HepG2 (cell line): Measurements from ENCODE around the gene ANXA11. TPM values are rescaled to one million over a fixed set of nuclear protein-coding genes. Genes with fewer than 3 reads are reported as not detected.

Experiments
- ATAC-seq: fragments of 200-7000 bp; cut with Tn5 transposase; 3 replicates; pipeline ENCODE4 v1.9.1; 2020; ENCODE audit warnings: mild to moderate bottlenecking, moderate library complexity
- BruUV-seq: library from RNA; stranded (reverse); fragments of 400-500 nt; replicated peaks from 2 replicates; lab custom pipeline; 2021; lab: Mats Ljungman, UMichigan
- CTCF ChIA-PET: fragments of 300-600 bp; formaldehyde crosslinking; extraction: SDS; loops from one replicate; lab custom pipeline; 2021; ENCODE audit warnings: low total read pairs, inconsistent platforms, low intra/inter-chr PET ratio; lab: Yijun Ruan, JAX
- POLR2A ChIA-PET: fragments of 350-600 bp; sonication (Branson Sonifier 250); formaldehyde crosslinking; loops from one replicate; lab custom pipeline; 2020; ENCODE audit warnings: antibody characterized with exemption, inconsistent platforms; lab: Yijun Ruan, JAX
- DNase-seq: peaks from one replicate; pipeline ENCODE4 v3.0.0-alpha.2; 2015; ENCODE audit warnings: low spot score
- FAIRE-seq: peaks from 3 replicates; lab custom pipeline; 2011; peaks lifted over from hg19 to GRCh38; lab: Jason Lieb, UNC
- H2AFZ ChIP-seq: one replicate; pipeline ENCODE4 v1.6.1; 2011; ENCODE audit warnings: low read length, inconsistent platforms
- H3K27ac ChIP-seq: fragments of 300-600 bp; 3 replicates; pipeline ENCODE4 v1.8.0; 2011; ENCODE audit warnings: mixed run types, mild to moderate bottlenecking, mixed read lengths, low read length, inconsistent platforms; ENCODE audit not compliant: insufficient read depth; ENCODE audit errors: extremely low read length
- H3K27me3 ChIP-seq, 2 experiments: fragments of 200-600 bp in 1 of 2; 2 replicates in 1 of 2; 3 replicates in 1 of 2; pipeline versions ENCODE4 v1.6.0 to v1.8.0; 2011; ENCODE audit warnings: low read length in 2 of 2, mild to moderate bottlenecking in 2 of 2, moderate library complexity in 2 of 2, inconsistent platforms in 1 of 2; ENCODE audit not compliant: insufficient read depth in 2 of 2, control insufficient read depth in 1 of 2
- H3K36me3 ChIP-seq, 2 experiments: fragments of 200-600 bp in 1 of 2; replicated peaks in 1 of 2; 2 replicates in 1 of 2; 3 replicates in 1 of 2; pipeline versions ENCODE4 v1.5.1 to v1.8.0; 2011; ENCODE audit warnings: low read length in 2 of 2, inconsistent platforms in 1 of 2; ENCODE audit not compliant: insufficient read depth in 2 of 2, control insufficient read depth in 1 of 2
- H3K4me1 ChIP-seq: 2 replicates; pipeline ENCODE4 v1.5.1; 2012; ENCODE audit warnings: low read length, inconsistent platforms; ENCODE audit not compliant: insufficient read depth
- H3K4me2 ChIP-seq: 2 replicates; pipeline ENCODE4 v1.6.0; 2011; ENCODE audit warnings: low read depth, low read length, inconsistent platforms
- H3K4me3 ChIP-seq, 3 experiments: fragments of 200-600 bp in 1 of 3; sonication (generic), shearing (Covaris generic) in 1 of 3; replicated peaks in 1 of 3; 2 replicates each; pipeline ENCODE4 v1.5.1; 2011 to 2016; ENCODE audit warnings: low read length in 3 of 3, inconsistent platforms in 2 of 3, low read depth in 2 of 3, mild to moderate bottlenecking in 2 of 3, control low read depth in 1 of 3, mixed read lengths in 1 of 3; ENCODE audit not compliant: insufficient read depth in 1 of 3
- H3K79me2 ChIP-seq: one replicate; pipeline ENCODE4 v1.6.1; 2011; ENCODE audit warnings: low read length, inconsistent platforms; ENCODE audit not compliant: insufficient read depth
- H3K9ac ChIP-seq: 2 replicates; pipeline ENCODE4 v1.6.0; 2011; ENCODE audit warnings: mild to moderate bottlenecking, low read depth, low read length, inconsistent platforms; ENCODE audit not compliant: insufficient read depth
- H3K9me3 ChIP-seq: 2 replicates; pipeline ENCODE4 v1.5.1; 2012; ENCODE audit warnings: mild to moderate bottlenecking, low read length
- H4K20me1 ChIP-seq: 2 replicates; pipeline ENCODE4 v1.6.0; 2011; ENCODE audit warnings: inconsistent platforms, mild to moderate bottlenecking, low read length, moderate library complexity; ENCODE audit not compliant: insufficient read depth
- HNF1A ChIP-seq, 2 experiments: sonication (generic) in 1 of 2; formaldehyde crosslinking in 1 of 2; IDR thresholded peaks; 2 replicates each; pipeline versions ENCODE4 v1.4.0 to v1.6.1; 2016 to 2020; ENCODE audit warnings: borderline replicate concordance in 1 of 2, low read depth in 1 of 2, mild to moderate bottlenecking in 1 of 2, missing genetic modification reagents in 1 of 2
- MAFK ChIP-seq, 2 experiments: IDR thresholded peaks in 1 of 2; conservative IDR thresholded peaks in 1 of 2; 2 replicates each; pipeline ENCODE4 v1.6.1; 2011; ENCODE audit warnings: improper control_type of control experiment in 2 of 2, low read length in 2 of 2
- TCF7L2 ChIP-seq: IDR thresholded peaks from 2 replicates; pipeline ENCODE4 v1.6.1; 2011; ENCODE audit warnings: mild to moderate bottlenecking, low read depth, low read length, moderate library complexity
- WGBS: methylation state at CpG from one replicate; pipeline ENCODE4 v1.1.6; 2017; ENCODE audit warnings: low lambda C conversion rate; 5-methylcytosine and 5-hydroxymethylcytosine counted together
- in situ Hi-C: cut with HindIII; loops from 2 replicates; pipeline ENCODE4 v1.10.0; 2017; ENCODE audit warnings: low pct_unique_long_range_greater_than_20kb; ENCODE audit not compliant: extremely low pct_ligation_motif_present
- intact Hi-C: fragments of 100-400 bp; cut with micrococcal nuclease; formaldehyde crosslinking; loops from one replicate; pipeline ENCODE4 v1.10.0; 2022; ENCODE audit not compliant: unreplicated experiment
- polyA plus RNA-seq, 8 experiments: library from polyadenylated mRNA; depleted of rRNA in 3 of 8; stranded (reverse) in 7 of 8; unstranded in 1 of 8; fragments of >200 nt; fragmentation: Illumina TruSeq in 4 of 8; extraction: Trizol in 4 of 8; gene quantifications; 2 replicates each; pipeline versions ENCODE4 v1.2.1 to v1.2.3, GENCODE V29; 2011 to 2016; ENCODE audit warnings: low read depth in 4 of 8, missing spikeins in 1 of 8, mixed read lengths in 1 of 8; ENCODE audit not compliant: insufficient read depth in 1 of 8
- total RNA-seq, 5 experiments: library from RNA; depleted of rRNA; stranded (reverse); fragments of >200 nt; fragmentation: Illumina TruSeq; extraction: Trizol; gene quantifications; 2 replicates each; pipeline ENCODE4 v1.2.3, GENCODE V29; 2016; ENCODE audit warnings: low read depth in 1 of 5

Gene ANXA11
- total and polyA plus RNA-seq, 2 of the 13 experiments (the other 11 are each of a cell fraction or from before 2014, with no cell fraction given), result 30.6 to 51.5 TPM

GRCh38 chr10:80191589-80192270, 13.6 kb downstream of the ANXA11 start:
- intact Hi-C loops (no loop called here), in situ Hi-C loops (no loop called here)
- ATAC-seq (no peak), DNase-seq (no peak)
- H3K4me1 ChIP-seq, result peaks cover 39% of the 10 kb centered on the region
- H3K27ac ChIP-seq, result no peak overlapping the region
- H2AFZ ChIP-seq, result no peak overlapping the region
- no peaks in the 10 kb centered on the region; a peak in 1 of 5 replicates for H3K36me3 ChIP-seq
- no peaks in the 10 kb centered on the region for H3K9me3 ChIP-seq
- peaks cover 47% of the 10 kb centered on the region for H3K79me2 ChIP-seq
- H3K4me2 ChIP-seq, result no peak overlapping the region
- peaks cover 6% of the 10 kb centered on the region; the same call in 1 of the 2 replicates for H4K20me1 ChIP-seq
- H3K4me3 ChIP-seq, result no peak overlapping the region
- no TSS peak for BruUV-seq
- H3K27me3 ChIP-seq, result no peaks in the 10 kb centered on the region
- CTCF ChIA-PET, result no interaction called here
- TF ChIP-seq MAFK (conservative IDR thresholded peaks at IDR 0.05 in 1 of 2, IDR thresholded peaks at IDR 0.05 in 1 of 2; ENCODE audit: low read length in 2 of 2) (peak in 1 of 2 experiments; percentile 18; a peak in 1 of 4 replicates), TCF7L2 (no peak), HNF1A (IDR thresholded peaks at IDR 0.05; ENCODE audit: low read depth) (no peak), HNF1A (CRISPR knock-in tag; IDR thresholded peaks at IDR 0.05; ENCODE audit: borderline replicate concordance) (no peak)
- TF ChIP-seq, all 625 proteins: peak for 1
- 99% methylated on average over 11 of the region's 16 CpGs for WGBS
- POLR2A ChIA-PET, result no interaction called here
- no peak for FAIRE-seq
- H3K9ac ChIP-seq, result no peak overlapping the region
